Right renal pelvis (tissue), 4 donors: Measurements from ENCODE around the gene AMBRA1. TPM values are rescaled to one million over a fixed set of nuclear protein-coding genes. Genes with fewer than 3 reads are reported as not detected.
"Not testable (repeated sequence)": the region's sequence is repeated elsewhere in the genome, so short reads cannot be mapped to it uniquely, and the experiment has no call there.

ENCODE experiments used
- DNase-seq, 4 donors: peaks; one replicate each; pipeline ENCODE4 v3.0.0-alpha.2; 2013; ENCODE audit warnings: low read depth in 4 of 4, low spot score in 3 of 4, missing footprints in 1 of 4
- polyA plus RNA-seq, 4 donors: library from polyadenylated mRNA; unstranded; fragments of 120-200 nt; gene quantifications; one replicate each; pipeline ENCODE4 v1.2.1, GENCODE V29; 2013; ENCODE audit not compliant: insufficient read length in 4 of 4

Gene AMBRA1
- polyA plus RNA-seq, 4 donors = 24.7 to 26.9 (median 24.9) TPM

- DNase-seq = no peak
These were observed 218.3 kb downstream of the AMBRA1 start for GRCh38 chr11:46375392-46376101.

- DNase-seq = no peak
These were observed 219.0 kb downstream of the AMBRA1 start for GRCh38 chr11:46374815-46375214.

GRCh38 chr11:46373787-46374740 is 219.8 kb downstream of the AMBRA1 start:
- no peak for DNase-seq

- DNase-seq = not testable (repeated sequence)
These were observed 221.3 kb downstream of the AMBRA1 start for GRCh38 chr11:46372501-46372900.

- no peak for DNase-seq
These were observed 221.7 kb downstream of the AMBRA1 start for GRCh38 chr11:46372086-46372485.

- not testable (repeated sequence) for DNase-seq
These were observed 222.6 kb downstream of the AMBRA1 start for GRCh38 chr11:46371262-46371661.

GRCh38 chr11:46370253-46370652 is 223.6 kb downstream of the AMBRA1 start:
- no peak for DNase-seq

GRCh38 chr11:46369458-46370152 is 224.2 kb downstream of the AMBRA1 start:
- DNase-seq = no peak

GRCh38 chr11:46367916-46368267 is 225.9 kb downstream of the AMBRA1 start:
- DNase-seq = no peak

GRCh38 chr11:46367244-46367915 is 226.4 kb downstream of the AMBRA1 start:
- DNase-seq = no peak

GRCh38 chr11:46366661-46367161 is 227.1 kb downstream of the AMBRA1 start:
- no peak for DNase-seq

- DNase-seq = no peak
These were observed 227.6 kb downstream of the AMBRA1 start for GRCh38 chr11:46366260-46366659.

GRCh38 chr11:46364791-46365190 is 229.0 kb downstream of the AMBRA1 start:
- no peak for DNase-seq

GRCh38 chr11:46364056-46364455 is 229.8 kb downstream of the AMBRA1 start:
- no peak for DNase-seq

GRCh38 chr11:46363455-46364005 is 230.3 kb downstream of the AMBRA1 start:
- no peak for DNase-seq

GRCh38 chr11:46363031-46363407 is 230.8 kb downstream of the AMBRA1 start:
- no peak for DNase-seq

- no peak for DNase-seq
These were observed 231.4 kb downstream of the AMBRA1 start for GRCh38 chr11:46362156-46363030.

GRCh38 chr11:46361283-46362155 is 232.3 kb downstream of the AMBRA1 start:
- DNase-seq = no peak
